ENCODE data around the gene HIRA.

- TF ChIP-seq CTCF (IDR thresholded peaks at IDR 0.05) (no peak), POLR2A (IDR thresholded peaks at IDR 0.05) (no peak)
Observed at GRCh38 chr22:19367763-19368367, 63.7 kb downstream of the HIRA start.
